Panc1 (cell line): Measurements from ENCODE around the gene LUZP2.

Experiments
- POLR2AphosphoS5 ChIP-seq: IDR thresholded peaks from 2 replicates; pipeline ENCODE4 v1.6.1; 2012; ENCODE audit warnings: mild to moderate bottlenecking, low read depth, low read length, moderate library complexity
- SIN3A ChIP-seq: IDR thresholded peaks from 2 replicates; pipeline ENCODE4 v1.6.1; 2012; ENCODE audit warnings: low read depth, mild to moderate bottlenecking, low read length, moderate library complexity, borderline replicate concordance; ENCODE audit not compliant: insufficient read depth
- TF ChIP-seq, protein P1 (sequence below): fragments of 450-650 bp; IDR thresholded peaks from 2 replicates; pipeline ENCODE4 v1.5.1; 2017; ENCODE audit warnings: mild to moderate bottlenecking

DNA sequence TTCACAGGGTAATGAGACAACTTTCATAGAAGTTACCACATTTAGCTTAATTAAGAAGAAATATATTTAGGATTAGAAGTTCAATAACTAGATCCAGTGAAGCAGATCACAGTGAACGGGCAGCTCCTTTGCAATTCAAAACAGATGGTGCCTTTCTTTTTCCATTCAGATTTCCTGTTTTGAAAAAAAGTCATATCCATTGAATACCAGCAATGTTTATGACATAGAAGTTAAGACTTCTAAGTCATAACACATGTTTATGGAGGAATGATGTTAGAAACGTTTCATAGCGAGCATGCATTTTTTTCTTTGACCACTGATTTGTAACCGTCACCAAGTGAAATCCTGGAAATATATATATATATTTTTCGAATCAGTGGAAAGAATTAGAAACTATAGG lies 24.7 kb downstream of the LUZP2 start:
- no peak for TF ChIP-seq SIN3A
- TF ChIP-seq, protein P1, sequence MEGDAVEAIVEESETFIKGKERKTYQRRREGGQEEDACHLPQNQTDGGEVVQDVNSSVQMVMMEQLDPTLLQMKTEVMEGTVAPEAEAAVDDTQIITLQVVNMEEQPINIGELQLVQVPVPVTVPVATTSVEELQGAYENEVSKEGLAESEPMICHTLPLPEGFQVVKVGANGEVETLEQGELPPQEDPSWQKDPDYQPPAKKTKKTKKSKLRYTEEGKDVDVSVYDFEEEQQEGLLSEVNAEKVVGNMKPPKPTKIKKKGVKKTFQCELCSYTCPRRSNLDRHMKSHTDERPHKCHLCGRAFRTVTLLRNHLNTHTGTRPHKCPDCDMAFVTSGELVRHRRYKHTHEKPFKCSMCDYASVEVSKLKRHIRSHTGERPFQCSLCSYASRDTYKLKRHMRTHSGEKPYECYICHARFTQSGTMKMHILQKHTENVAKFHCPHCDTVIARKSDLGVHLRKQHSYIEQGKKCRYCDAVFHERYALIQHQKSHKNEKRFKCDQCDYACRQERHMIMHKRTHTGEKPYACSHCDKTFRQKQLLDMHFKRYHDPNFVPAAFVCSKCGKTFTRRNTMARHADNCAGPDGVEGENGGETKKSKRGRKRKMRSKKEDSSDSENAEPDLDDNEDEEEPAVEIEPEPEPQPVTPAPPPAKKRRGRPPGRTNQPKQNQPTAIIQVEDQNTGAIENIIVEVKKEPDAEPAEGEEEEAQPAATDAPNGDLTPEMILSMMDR = no peak
- no peak for TF ChIP-seq POLR2AphosphoS5
